ENCODE measurements around the gene AMD1. TPM values are rescaled to one million over a fixed set of nuclear protein-coding genes. Genes with fewer than 3 reads are reported as not detected.

AMD1 gene
- polyA plus RNA-seq, 2 of the 4 experiments (the other 2 are of a cell fraction): 89.2 to 147 TPM

DNA sequence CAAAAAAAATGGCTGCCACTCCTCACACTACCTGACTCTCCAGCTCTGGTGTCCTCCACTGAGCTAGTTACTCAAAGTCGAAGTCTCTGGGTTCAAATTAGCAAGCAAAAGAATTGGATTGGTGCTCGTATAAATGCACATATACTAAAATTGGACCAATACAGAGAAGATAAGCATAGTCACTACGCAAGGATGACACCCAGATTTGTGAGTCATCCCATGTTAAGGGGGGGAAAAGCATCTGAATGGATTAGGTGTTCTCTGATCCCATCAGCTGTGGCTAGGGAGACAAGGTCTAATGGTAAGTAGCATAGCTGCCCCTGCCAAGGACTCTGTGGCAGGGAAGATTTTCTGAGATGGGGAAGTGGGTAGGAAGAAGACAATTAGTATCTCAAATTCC is 18.3 kb upstream of the AMD1 start:
- ChIA-PET POLR2A (no interaction called here), CTCF (interaction anchor here (1.3 kb wide), 1 partner anchor 373 kb away, joined by 4 read pairs; no protein-coding TSS in a partner anchor)
- WGBS (ENCODE audit: missing lambda C conversion rate): 94% methylated on average over 3 of the region's 3 CpGs
- no peak for FAIRE-seq
- Histone ChIP-seq H3K4me1 (no peaks in the 10 kb centered on the region), H3K27ac (no peak overlapping the region), H3K4me2 (no peak overlapping the region), H3K9me3 (no peaks in the 10 kb centered on the region), H3K4me3 (no peak overlapping the region)
- DNase-seq (ENCODE audit: low read depth in 1 of 2, low spot score in 1 of 2): no peak
- TF ChIP-seq RFX5 (IDR thresholded peaks at IDR 0.05) (no peak), NR3C1 (IDR thresholded peaks at IDR 0.05) (no peak), HOXB5 (CRISPR knock-in tag; IDR thresholded peaks at IDR 0.05) (no peak), HMGXB4 (CRISPR knock-in tag; IDR thresholded peaks at IDR 0.05; ENCODE audit: borderline replicate concordance) (no peak)
- ATAC-seq: no peak

DNA sequence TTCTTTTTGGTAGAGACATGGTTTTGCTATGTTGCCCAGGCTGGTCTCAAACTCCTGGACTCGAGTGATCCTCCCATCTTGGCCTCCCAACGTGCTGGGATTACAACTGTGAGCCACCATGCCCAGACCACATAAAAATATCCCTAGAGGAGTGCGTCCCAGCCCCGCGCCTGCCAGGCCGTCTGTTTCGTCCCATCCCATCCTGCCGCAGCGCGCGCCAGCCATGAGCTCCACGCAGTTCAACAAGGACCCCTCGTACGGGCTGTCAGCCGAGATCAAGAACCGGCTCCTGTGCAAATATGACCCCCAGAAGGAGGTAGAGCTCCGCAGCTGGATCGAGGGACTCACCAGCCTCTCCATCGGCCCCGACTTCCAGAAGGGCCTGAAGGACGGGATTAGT is 16.6 kb upstream of the AMD1 start:
- Histone ChIP-seq H3K4me2 (no peak overlapping the region), H3K4me3 (no peak overlapping the region), H3K4me1 (no peaks in the 10 kb centered on the region), H3K9me3 (no peaks in the 10 kb centered on the region), H3K27ac (no peak overlapping the region)
- ATAC-seq (no peak), FAIRE-seq (no peak), DNase-seq (ENCODE audit: low read depth in 1 of 2, low spot score in 1 of 2) (no peak)
- ChIA-PET POLR2A (no interaction called here), CTCF (no interaction called here)
- TF ChIP-seq HOXB13 (CRISPR knock-in tag; IDR thresholded peaks at IDR 0.05; ENCODE audit: low read depth) (no peak), HOXB5 (CRISPR knock-in tag; IDR thresholded peaks at IDR 0.05) (no peak), TFCP2L1 (CRISPR knock-in tag; IDR thresholded peaks at IDR 0.05) (no peak), KDM5A (IDR thresholded peaks at IDR 0.05) (no peak), MYC (IDR thresholded peaks at IDR 0.05; ENCODE audit: borderline replicate concordance, low read length) (no peak), RNF2 (IDR thresholded peaks at IDR 0.05; ENCODE audit: borderline replicate concordance, low read depth) (no peak), ZNF302 (CRISPR knock-in tag; IDR thresholded peaks at IDR 0.05) (no peak), MAFK (IDR thresholded peaks at IDR 0.05; ENCODE audit: partially characterized antibody) (no peak), E2F6 (IDR thresholded peaks at IDR 0.05; ENCODE audit: borderline replicate concordance, low read depth) (no peak), SREBF2 (IDR thresholded peaks at IDR 0.05) (no peak), ESRRA (IDR thresholded peaks at IDR 0.05; ENCODE audit: borderline replicate concordance, low read length) (no peak), JUN (IDR thresholded peaks at IDR 0.05) (no peak)
- TF ChIP-seq, protein P1, sequence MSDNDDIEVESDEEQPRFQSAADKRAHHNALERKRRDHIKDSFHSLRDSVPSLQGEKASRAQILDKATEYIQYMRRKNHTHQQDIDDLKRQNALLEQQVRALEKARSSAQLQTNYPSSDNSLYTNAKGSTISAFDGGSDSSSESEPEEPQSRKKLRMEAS (IDR thresholded peaks at IDR 0.05): no peak
- 85% methylated on average over 21 of the region's 21 CpGs for WGBS (ENCODE audit: missing lambda C conversion rate)

DNA sequence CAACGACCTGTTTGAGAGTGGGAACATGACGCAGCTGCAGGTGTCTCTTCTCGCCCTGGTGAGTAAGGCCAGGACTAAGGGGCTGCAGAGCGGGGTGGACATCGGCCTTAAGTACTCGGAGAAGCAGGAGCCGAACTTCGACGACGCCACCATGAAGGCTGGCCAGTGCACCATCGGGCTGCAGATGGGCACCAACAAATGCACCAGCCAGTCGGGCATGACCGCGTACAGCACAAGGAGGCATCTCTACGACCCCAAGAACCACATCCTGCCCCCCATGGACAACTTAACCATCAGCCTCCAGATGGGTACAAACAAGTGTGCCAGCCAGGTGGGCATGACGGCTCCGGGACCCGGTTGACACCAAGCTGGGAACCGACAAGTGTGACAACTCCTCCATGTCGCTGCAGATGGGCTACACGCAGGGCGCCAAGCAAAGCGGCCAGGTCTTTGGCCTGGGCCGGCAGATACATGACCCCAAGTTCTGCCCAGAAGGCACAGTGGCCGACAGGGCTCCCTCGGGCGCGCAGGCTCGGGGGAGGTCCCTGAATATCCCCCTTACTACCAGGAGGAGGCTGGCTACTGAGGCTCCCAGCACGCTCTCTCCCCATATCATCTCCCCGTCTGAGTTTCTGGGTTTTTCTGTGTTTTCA is 15.9 kb upstream of the AMD1 start:
- Histone ChIP-seq H3K4me2 (no peak overlapping the region), H3K27ac (no peak overlapping the region), H3K4me3 (no peak overlapping the region), H3K9me3 (no peaks in the 10 kb centered on the region), H3K4me1 (no peaks in the 10 kb centered on the region)
- ChIA-PET CTCF (no interaction called here), POLR2A (no interaction called here)
- ATAC-seq: no peak
- no peak for DNase-seq (ENCODE audit: low read depth in 1 of 2, low spot score in 1 of 2)
- no peak for FAIRE-seq
- WGBS (ENCODE audit: missing lambda C conversion rate): 76% methylated on average over 30 of the region's 31 CpGs
- TF ChIP-seq RARB (CRISPR knock-in tag; IDR thresholded peaks at IDR 0.05) (no peak), CEBPB (IDR thresholded peaks at IDR 0.05) (no peak), SREBF2 (IDR thresholded peaks at IDR 0.05) (no peak), MYC (IDR thresholded peaks at IDR 0.05; ENCODE audit: borderline replicate concordance, low read length) (no peak), HOXB13 (CRISPR knock-in tag; IDR thresholded peaks at IDR 0.05; ENCODE audit: low read depth) (no peak), HOXB5 (CRISPR knock-in tag; IDR thresholded peaks at IDR 0.05) (no peak), HEYL (CRISPR knock-in tag; IDR thresholded peaks at IDR 0.05) (no peak), NFE2L2 (conservative IDR thresholded peaks at IDR 0.05; ENCODE audit: low read length) (no peak), HMGXB4 (CRISPR knock-in tag; IDR thresholded peaks at IDR 0.05; ENCODE audit: borderline replicate concordance) (no peak), GATA3 (IDR thresholded peaks at IDR 0.05; ENCODE audit: borderline replicate concordance) (no peak), CBX2 (IDR thresholded peaks at IDR 0.05; ENCODE audit: borderline replicate concordance, low read depth) (no peak)
- TF ChIP-seq, protein P2, sequence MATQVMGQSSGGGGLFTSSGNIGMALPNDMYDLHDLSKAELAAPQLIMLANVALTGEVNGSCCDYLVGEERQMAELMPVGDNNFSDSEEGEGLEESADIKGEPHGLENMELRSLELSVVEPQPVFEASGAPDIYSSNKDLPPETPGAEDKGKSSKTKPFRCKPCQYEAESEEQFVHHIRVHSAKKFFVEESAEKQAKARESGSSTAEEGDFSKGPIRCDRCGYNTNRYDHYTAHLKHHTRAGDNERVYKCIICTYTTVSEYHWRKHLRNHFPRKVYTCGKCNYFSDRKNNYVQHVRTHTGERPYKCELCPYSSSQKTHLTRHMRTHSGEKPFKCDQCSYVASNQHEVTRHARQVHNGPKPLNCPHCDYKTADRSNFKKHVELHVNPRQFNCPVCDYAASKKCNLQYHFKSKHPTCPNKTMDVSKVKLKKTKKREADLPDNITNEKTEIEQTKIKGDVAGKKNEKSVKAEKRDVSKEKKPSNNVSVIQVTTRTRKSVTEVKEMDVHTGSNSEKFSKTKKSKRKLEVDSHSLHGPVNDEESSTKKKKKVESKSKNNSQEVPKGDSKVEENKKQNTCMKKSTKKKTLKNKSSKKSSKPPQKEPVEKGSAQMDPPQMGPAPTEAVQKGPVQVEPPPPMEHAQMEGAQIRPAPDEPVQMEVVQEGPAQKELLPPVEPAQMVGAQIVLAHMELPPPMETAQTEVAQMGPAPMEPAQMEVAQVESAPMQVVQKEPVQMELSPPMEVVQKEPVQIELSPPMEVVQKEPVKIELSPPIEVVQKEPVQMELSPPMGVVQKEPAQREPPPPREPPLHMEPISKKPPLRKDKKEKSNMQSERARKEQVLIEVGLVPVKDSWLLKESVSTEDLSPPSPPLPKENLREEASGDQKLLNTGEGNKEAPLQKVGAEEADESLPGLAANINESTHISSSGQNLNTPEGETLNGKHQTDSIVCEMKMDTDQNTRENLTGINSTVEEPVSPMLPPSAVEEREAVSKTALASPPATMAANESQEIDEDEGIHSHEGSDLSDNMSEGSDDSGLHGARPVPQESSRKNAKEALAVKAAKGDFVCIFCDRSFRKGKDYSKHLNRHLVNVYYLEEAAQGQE (IDR thresholded peaks at IDR 0.05): no peak

Measured in A549 (cell line).